GM12892 (cell line): ENCODE results near the gene SUZ12.
"Not testable (repeated sequence)": the region's sequence is repeated elsewhere in the genome, so short reads cannot be mapped to it uniquely, and the experiment has no call there.

Source experiments
- POLR2AphosphoS5 ChIP-seq: IDR thresholded peaks from 2 replicates; pipeline ENCODE4 v1.6.1; 2011; ENCODE audit warnings: low read depth, low read length, control low read depth
- TAF1 ChIP-seq: IDR thresholded peaks from 2 replicates; pipeline ENCODE4 v1.6.1; 2011; ENCODE audit warnings: low read depth, mild to moderate bottlenecking, control low read depth, low read length, borderline replicate concordance

DNA sequence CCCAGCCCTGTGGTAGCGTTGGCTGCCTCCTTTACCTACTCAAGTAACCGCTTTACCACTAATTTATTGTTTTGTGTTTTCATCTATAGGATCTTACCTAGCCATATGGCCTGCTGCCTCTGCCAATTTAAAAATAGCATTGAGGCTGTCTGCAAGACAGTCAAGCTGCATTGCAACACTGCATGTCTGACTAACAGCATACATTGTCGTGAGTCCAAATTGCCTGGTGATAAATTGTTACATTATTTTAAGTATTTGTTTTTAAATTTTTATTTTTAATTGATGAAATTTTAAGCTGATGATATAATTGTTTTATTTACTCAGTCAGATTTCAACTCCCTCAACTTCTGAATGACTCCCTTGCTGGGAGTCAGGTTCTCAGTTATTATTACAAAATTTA lies 108.8 kb downstream of the SUZ12 start:
- TF ChIP-seq POLR2AphosphoS5, TAF1: not testable (repeated sequence)
